ENCODE measurements around the gene DOK3. TPM values are rescaled to one million over a fixed set of nuclear protein-coding genes. Genes with fewer than 3 reads are reported as not detected.

The DOK3 gene
- total and polyA plus RNA-seq, 7 donors = 3.0 to 20.2 (median 7.1) TPM

DNA sequence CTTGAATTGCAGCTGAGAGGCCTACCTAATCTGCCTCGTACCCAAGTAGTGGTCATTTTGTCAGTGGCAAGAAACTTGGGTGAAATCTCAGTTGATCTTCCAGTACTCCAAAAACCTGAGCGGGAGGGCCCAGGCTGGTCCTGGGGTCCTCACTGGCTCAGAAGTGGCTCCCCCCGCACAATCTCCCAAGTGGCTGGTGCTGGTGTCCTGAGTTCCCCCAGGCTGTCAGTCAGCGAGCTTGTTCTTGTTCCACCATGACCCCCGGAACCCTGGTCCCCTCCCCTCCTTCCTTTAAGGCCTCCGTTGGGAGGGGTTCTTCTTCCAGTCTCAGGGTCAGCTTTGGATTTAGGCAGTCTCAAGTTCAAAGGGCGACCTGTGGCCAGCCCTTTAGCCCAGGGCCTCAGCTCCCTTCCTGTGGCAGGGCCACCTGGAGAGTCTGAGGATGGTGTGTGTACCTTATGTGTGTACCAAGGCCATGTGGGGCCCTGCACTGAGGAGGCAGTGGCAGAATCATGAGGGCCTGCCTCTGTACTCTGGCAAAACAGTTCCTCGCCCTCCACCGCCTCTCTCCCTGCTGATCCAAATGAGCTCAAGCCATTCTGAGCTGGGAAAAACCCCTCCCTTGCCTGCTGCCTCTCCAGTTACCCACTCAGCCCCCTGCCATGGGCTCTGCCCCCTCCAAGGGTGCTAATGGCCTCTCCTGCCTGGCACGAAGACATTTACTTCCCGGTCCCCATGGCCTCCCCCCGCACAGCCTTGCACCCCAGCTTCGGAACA is 31.7 kb downstream of the DOK3 start:
- WGBS, 2 donors = 94% methylated on average over 13 of the region's 13 CpGs
- no peak for TF ChIP-seq POLR2A (IDR thresholded peaks at IDR 0.05)
- no peak for TF ChIP-seq CTCF (IDR thresholded peaks at IDR 0.05)
- TF ChIP-seq POLR2AphosphoS5 (IDR thresholded peaks at IDR 0.05) = peak in 2 of 4 donors; percentile 49 to 60
- no peak for TF ChIP-seq EP300 (IDR thresholded peaks at IDR 0.05)
- DNase-seq = no peak
- H3K4me1 ChIP-seq = peaks cover 0 to 93% (median 89%) of the 10 kb centered on the region in 4 donors
- no peaks in the 10 kb centered on the region for H3K9me3 ChIP-seq
- H3K36me3 ChIP-seq = peaks cover 0 to 14% (median 5%) of the 10 kb centered on the region in 4 donors
- H3K27me3 ChIP-seq = no peaks in the 10 kb centered on the region
- H3K4me3 ChIP-seq = no peak overlapping the region
- intact Hi-C loops (cut with DNase I) = no loop called here
- H3K27ac ChIP-seq = peak overlapping the region; percentile 95 to 99 (median 96)

- intact Hi-C loops (cut with DNase I) = no loop called here
- peaks cover 0 to 6% (median 3%) of the 10 kb centered on the region in 4 donors for H3K36me3 ChIP-seq
- TF ChIP-seq CTCF (IDR thresholded peaks at IDR 0.05) (no peak), POLR2A (IDR thresholded peaks at IDR 0.05) (no peak), EP300 (IDR thresholded peaks at IDR 0.05) (peak in 1 of 4 donors; percentile 10), POLR2AphosphoS5 (IDR thresholded peaks at IDR 0.05) (peak; percentile 59 to 82 (median 74))
- peak; percentile 95 for DNase-seq
- no peaks in the 10 kb centered on the region for H3K27me3 ChIP-seq
- H3K27ac ChIP-seq = peak overlapping the region; percentile 95 to 99 (median 96)
- H3K4me3 ChIP-seq = no peak overlapping the region
- WGBS, 2 donors = 79 to 83% methylated on average over 18 of the region's 18 CpGs
- no peaks in the 10 kb centered on the region for H3K9me3 ChIP-seq
- peaks cover 0 to 92% (median 90%) of the 10 kb centered on the region in 4 donors for H3K4me1 ChIP-seq
Observed at GRCh38 chr5:177476531-177477233, 32.9 kb downstream of the DOK3 start.

DNA sequence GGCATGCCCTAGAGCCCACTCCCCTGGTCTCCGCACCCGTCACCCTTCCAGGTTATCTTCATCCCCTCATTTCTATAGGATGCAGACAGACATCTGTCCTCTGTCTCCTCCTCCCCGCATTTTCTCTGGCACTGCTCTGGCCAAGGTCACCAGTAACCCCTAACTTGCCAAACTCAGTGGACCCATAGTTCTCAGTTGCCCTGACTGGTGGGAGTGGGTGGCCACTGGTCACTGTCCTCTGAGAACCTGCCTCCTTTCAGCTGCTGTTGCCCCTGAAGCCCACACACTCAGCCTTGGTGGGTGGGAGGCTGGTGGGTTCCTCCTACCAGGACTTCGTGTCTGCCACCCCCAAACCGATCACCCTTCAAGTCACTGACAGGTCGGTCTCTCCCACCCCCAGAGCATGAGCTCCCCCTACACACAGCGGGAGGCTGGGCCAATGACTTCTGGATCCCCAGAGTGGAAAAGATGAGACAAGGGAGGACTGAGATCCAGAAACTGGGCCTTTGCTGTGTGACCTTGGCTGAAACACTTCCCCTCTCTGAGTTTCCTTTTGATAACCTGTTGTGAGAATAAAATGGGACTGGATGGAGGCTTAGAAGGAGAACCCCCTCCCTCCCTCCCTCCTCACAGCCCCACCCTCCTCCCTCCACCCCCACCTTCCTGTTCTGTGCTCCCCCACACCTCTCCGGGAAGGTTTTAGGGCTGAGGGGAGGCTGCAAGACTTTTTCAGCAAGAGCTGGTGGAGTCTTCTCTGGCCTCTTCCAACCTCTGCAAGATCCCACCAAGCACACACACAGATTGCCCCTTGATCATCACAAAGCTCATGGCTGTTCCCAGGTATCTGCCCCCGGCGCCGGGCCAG is 33.8 kb downstream of the DOK3 start:
- H3K4me1 ChIP-seq = peaks cover 0 to 92% (median 90%) of the 10 kb centered on the region in 4 donors
- peak overlapping the region; percentile 95 to 99 (median 96) for H3K27ac ChIP-seq
- 72 to 78% methylated on average over 11 of the region's 11 CpGs for WGBS, 2 donors
- no peaks in the 10 kb centered on the region for H3K9me3 ChIP-seq
- TF ChIP-seq POLR2A (IDR thresholded peaks at IDR 0.05) (no peak), POLR2AphosphoS5 (IDR thresholded peaks at IDR 0.05) (peak in 2 of 4 donors; percentile 47 to 66)
- no peaks in the 10 kb centered on the region for H3K27me3 ChIP-seq
- H3K36me3 ChIP-seq = no peaks in the 10 kb centered on the region
- DNase-seq = no peak
- intact Hi-C loops (cut with DNase I) = no loop called here
- H3K4me3 ChIP-seq = no peak overlapping the region

DNA sequence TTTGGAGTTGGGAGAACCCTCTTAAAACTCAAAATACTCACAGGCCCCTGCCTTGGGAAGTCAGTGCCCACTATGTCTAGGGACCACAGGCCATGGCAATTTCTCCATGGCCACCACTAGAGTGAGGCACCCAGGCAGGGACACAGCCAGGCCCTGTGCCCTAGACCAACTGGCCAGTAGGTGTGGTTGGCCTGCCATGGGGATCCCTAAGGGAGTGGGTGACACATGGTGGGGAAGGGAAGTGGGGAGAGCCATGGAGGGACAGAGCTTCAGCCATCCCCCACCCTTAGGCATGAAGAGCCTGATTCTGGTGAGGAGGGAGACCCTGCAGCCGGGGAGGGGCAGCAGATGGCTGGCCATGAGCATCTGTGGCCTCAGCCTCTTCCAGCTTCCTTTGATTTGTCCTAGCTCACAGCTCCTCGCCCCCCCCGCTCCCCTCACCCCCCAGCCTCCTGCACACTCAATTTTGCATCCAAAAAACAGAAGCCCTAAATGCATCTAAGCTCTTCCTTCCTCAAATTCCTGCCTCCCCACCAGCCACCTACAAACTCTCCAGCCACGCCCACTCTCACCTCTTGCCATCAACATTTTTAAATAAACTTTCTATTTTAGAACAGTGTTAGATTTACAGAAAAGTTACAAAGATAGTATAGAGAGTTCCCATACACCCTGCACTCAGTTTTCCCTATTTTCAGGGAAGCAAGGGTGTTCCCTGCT is 34.6 kb downstream of the DOK3 start:
- WGBS, 2 donors = 48 to 58% methylated on average over 4 of the region's 4 CpGs
- Histone ChIP-seq H3K4me3 (no peak overlapping the region), H3K36me3 (no peaks in the 10 kb centered on the region), H3K27ac (peak overlapping the region; percentile 95 to 99 (median 96)), H3K27me3 (no peaks in the 10 kb centered on the region), H3K4me1 (peaks cover 0 to 94% (median 90%) of the 10 kb centered on the region in 4 donors), H3K9me3 (no peaks in the 10 kb centered on the region)
- TF ChIP-seq POLR2AphosphoS5 (IDR thresholded peaks at IDR 0.05) (peak in 2 of 4 donors; percentile 0 to 30), CTCF (IDR thresholded peaks at IDR 0.05) (no peak)
- intact Hi-C loops (cut with DNase I) = no loop called here
- no peak for DNase-seq
